NT2/D1 (cell line): Measurements from ENCODE around the gene GPC6.

Experiments
- SUZ12 ChIP-seq: IDR thresholded peaks from 2 replicates; pipeline ENCODE4 v1.6.1; 2011; ENCODE audit not compliant: insufficient read length, insufficient read depth; ENCODE audit errors: extremely low read depth
- ZNF274 ChIP-seq: IDR thresholded peaks from 2 replicates; pipeline ENCODE4 v1.6.1; 2011; ENCODE audit warnings: mild to moderate bottlenecking, low read depth, low read length

- no peak for TF ChIP-seq SUZ12
- TF ChIP-seq ZNF274 = no peak
These were observed 543.0 kb downstream of the GPC6 start for GRCh38 chr13:93769607-93770006.
